Immature natural killer cell (primary cell): ENCODE results near the gene MIGA1. TPM values are rescaled to one million over a fixed set of nuclear protein-coding genes. Genes with fewer than 3 reads are reported as not detected.
A peak's percentile ranks its signal among the peaks of the same experiment; 100 is the strongest.

ENCODE experiments used
- DNase-seq, 3 donors: peaks; one replicate each; pipeline ENCODE4 v3.0.0; 2022; ENCODE audit warnings: mixed read lengths in 1 of 3
- H3K27ac Mint-ChIP-seq, 6 donors: one replicate each; pipeline ENCODE4 v1.8.0; 2020; ENCODE audit warnings: mixed read lengths in 6 of 6, mild to moderate bottlenecking in 5 of 6, inconsistent platforms in 4 of 6, moderate library complexity in 3 of 6
- H3K27me3 Mint-ChIP-seq, 3 donors: one replicate each; pipeline ENCODE4 v1.8.0; 2020 to 2021; ENCODE audit warnings: low read depth in 3 of 3, mild to moderate bottlenecking in 3 of 3, mixed read lengths in 3 of 3, moderate library complexity in 3 of 3, inconsistent platforms in 1 of 3
- H3K36me3 Mint-ChIP-seq, 3 donors: one replicate each; pipeline ENCODE4 v1.8.0; 2020; ENCODE audit warnings: mixed read lengths in 3 of 3, inconsistent platforms in 2 of 3, mild to moderate bottlenecking in 2 of 3
- H3K4me1 Mint-ChIP-seq, 2 donors: one replicate each; pipeline ENCODE4 v1.8.0; 2020; ENCODE audit warnings: inconsistent platforms in 2 of 2, mild to moderate bottlenecking in 2 of 2, mixed read lengths in 2 of 2, moderate library complexity in 1 of 2
- H3K4me3 Mint-ChIP-seq, 5 donors: one replicate each; pipeline ENCODE4 v1.8.0; 2020; ENCODE audit warnings: mild to moderate bottlenecking in 5 of 5, mixed read lengths in 5 of 5, inconsistent platforms in 3 of 5, moderate library complexity in 3 of 5
- H3K9me3 Mint-ChIP-seq, 6 donors: one replicate each; pipeline ENCODE4 v1.8.0; 2020; ENCODE audit warnings: mild to moderate bottlenecking in 6 of 6, mixed read lengths in 6 of 6, inconsistent platforms in 4 of 6, moderate library complexity in 3 of 6
- polyA plus RNA-seq, 3 donors: library from polyadenylated mRNA; unstranded; fragments of 300-500 nt; fragmentation: Illumina TruSeq; gene quantifications; one replicate each; pipeline ENCODE4 v1.2.3, GENCODE V29; 2021

Gene MIGA1
- polyA plus RNA-seq, 3 donors from 2014 or later: 5.3 to 7.7 (median 7.1) TPM

GRCh38 chr1:77834771-77835334 lies 55.4 kb downstream of the MIGA1 start:
- Mint-ChIP-seq H3K36me3 (peaks cover 4 to 7% (median 5%) of the 10 kb centered on the region in 3 donors), H3K9me3 (no peaks in the 10 kb centered on the region), H3K4me3 (no peak overlapping the region), H3K27me3 (peaks cover 0 to 2% (median 2%) of the 10 kb centered on the region in 3 donors), H3K4me1 (peaks cover 1 to 12% of the 10 kb centered on the region in 2 donors), H3K27ac (no peak overlapping the region)
- DNase-seq: no peak

GRCh38 chr1:77841574-77841973 lies 62.1 kb downstream of the MIGA1 start:
- Mint-ChIP-seq H3K4me3 (no peak overlapping the region), H3K27me3 (peaks cover 0 to 2% (median 0%) of the 10 kb centered on the region in 3 donors), H3K4me1 (peaks cover 0 to 10% of the 10 kb centered on the region in 2 donors), H3K9me3 (no peaks in the 10 kb centered on the region), H3K36me3 (peaks cover 10 to 19% (median 10%) of the 10 kb centered on the region in 3 donors), H3K27ac (no peak overlapping the region)
- DNase-seq: no peak

- peaks cover 0 to 10% of the 10 kb centered on the region in 2 donors for H3K4me1 Mint-ChIP-seq
- H3K9me3 Mint-ChIP-seq: no peaks in the 10 kb centered on the region
- peaks cover 10 to 19% (median 10%) of the 10 kb centered on the region in 3 donors for H3K36me3 Mint-ChIP-seq
- no peak overlapping the region for H3K27ac Mint-ChIP-seq
- no peak overlapping the region for H3K4me3 Mint-ChIP-seq
- no peaks in the 10 kb centered on the region for H3K27me3 Mint-ChIP-seq
- no peak for DNase-seq
Measured at GRCh38 chr1:77845951-77846350, 66.5 kb downstream of the MIGA1 start.

GRCh38 chr1:77846966-77847365 lies 67.5 kb downstream of the MIGA1 start:
- no peaks in the 10 kb centered on the region for H3K27me3 Mint-ChIP-seq
- H3K27ac Mint-ChIP-seq: no peak overlapping the region
- H3K4me3 Mint-ChIP-seq: no peak overlapping the region
- H3K4me1 Mint-ChIP-seq: peaks cover 0 to 2% of the 10 kb centered on the region in 2 donors
- no peak for DNase-seq
- peaks cover 10 to 22% (median 13%) of the 10 kb centered on the region in 3 donors for H3K36me3 Mint-ChIP-seq
- H3K9me3 Mint-ChIP-seq: no peaks in the 10 kb centered on the region

- H3K36me3 Mint-ChIP-seq: peaks cover 8 to 19% (median 13%) of the 10 kb centered on the region in 3 donors
- no peak for DNase-seq
- no peaks in the 10 kb centered on the region for H3K9me3 Mint-ChIP-seq
- H3K27me3 Mint-ChIP-seq: no peaks in the 10 kb centered on the region
- H3K4me1 Mint-ChIP-seq: no peaks in the 10 kb centered on the region
- H3K4me3 Mint-ChIP-seq: no peak overlapping the region
- H3K27ac Mint-ChIP-seq: no peak overlapping the region
Measured at GRCh38 chr1:77847621-77848080, 68.2 kb downstream of the MIGA1 start.

- DNase-seq: no peak
- no peaks in the 10 kb centered on the region for H3K27me3 Mint-ChIP-seq
- no peak overlapping the region for H3K4me3 Mint-ChIP-seq
- peak overlapping the region in 2 of 6 donors; percentile 9 to 31 for H3K27ac Mint-ChIP-seq
- peaks cover 3 to 9% of the 10 kb centered on the region in 2 donors for H3K4me1 Mint-ChIP-seq
- no peaks in the 10 kb centered on the region for H3K9me3 Mint-ChIP-seq
- peaks cover 17 to 26% (median 18%) of the 10 kb centered on the region in 3 donors for H3K36me3 Mint-ChIP-seq
Measured at GRCh38 chr1:77850082-77850481, 70.6 kb downstream of the MIGA1 start.

- Mint-ChIP-seq H3K36me3 (peaks cover 43 to 55% (median 48%) of the 10 kb centered on the region in 3 donors), H3K4me1 (peaks cover 11 to 32% of the 10 kb centered on the region in 2 donors), H3K27ac (no peak overlapping the region), H3K9me3 (peaks cover 0 to 6% (median 1%) of the 10 kb centered on the region in 6 donors), H3K27me3 (peaks cover 0 to 1% (median 0%) of the 10 kb centered on the region in 3 donors), H3K4me3 (no peak overlapping the region)
- DNase-seq: no peak
Measured at GRCh38 chr1:77857552-77857951, 78.1 kb downstream of the MIGA1 start.

- no peak overlapping the region for H3K4me3 Mint-ChIP-seq
- peaks cover 0 to 1% (median 0%) of the 10 kb centered on the region in 3 donors for H3K27me3 Mint-ChIP-seq
- peaks cover 44 to 58% (median 48%) of the 10 kb centered on the region in 3 donors for H3K36me3 Mint-ChIP-seq
- peaks cover 11 to 32% of the 10 kb centered on the region in 2 donors for H3K4me1 Mint-ChIP-seq
- DNase-seq: no peak
- H3K27ac Mint-ChIP-seq: peak overlapping the region in 2 of 6 donors; percentile 6 to 39
- peaks cover 0 to 6% (median 1%) of the 10 kb centered on the region in 6 donors for H3K9me3 Mint-ChIP-seq
Measured at GRCh38 chr1:77858725-77859124, 79.3 kb downstream of the MIGA1 start.

GRCh38 chr1:77859248-77859647 lies 79.8 kb downstream of the MIGA1 start:
- Mint-ChIP-seq H3K4me1 (peaks cover 11 to 28% of the 10 kb centered on the region in 2 donors), H3K27me3 (peaks cover 0 to 1% (median 0%) of the 10 kb centered on the region in 3 donors), H3K4me3 (no peak overlapping the region), H3K27ac (no peak overlapping the region), H3K9me3 (peaks cover 0 to 6% (median 1%) of the 10 kb centered on the region in 6 donors), H3K36me3 (peaks cover 39 to 54% (median 44%) of the 10 kb centered on the region in 3 donors)
- no peak for DNase-seq

GRCh38 chr1:77866296-77866695 lies 86.8 kb downstream of the MIGA1 start:
- DNase-seq: no peak
- H3K9me3 Mint-ChIP-seq: no peaks in the 10 kb centered on the region
- H3K27me3 Mint-ChIP-seq: no peaks in the 10 kb centered on the region
- H3K27ac Mint-ChIP-seq: no peak overlapping the region
- H3K4me1 Mint-ChIP-seq: peaks cover 0 to 1% of the 10 kb centered on the region in 2 donors
- no peak overlapping the region for H3K4me3 Mint-ChIP-seq
- peaks cover 19 to 29% (median 20%) of the 10 kb centered on the region in 3 donors for H3K36me3 Mint-ChIP-seq

- no peak overlapping the region for H3K4me3 Mint-ChIP-seq
- H3K4me1 Mint-ChIP-seq: no peaks in the 10 kb centered on the region
- no peak for DNase-seq
- H3K36me3 Mint-ChIP-seq: peaks cover 9 to 18% (median 11%) of the 10 kb centered on the region in 3 donors
- H3K27me3 Mint-ChIP-seq: no peaks in the 10 kb centered on the region
- H3K9me3 Mint-ChIP-seq: no peaks in the 10 kb centered on the region
- H3K27ac Mint-ChIP-seq: peak overlapping the region in 1 of 6 donors; percentile 12
Measured at GRCh38 chr1:77872645-77873044, 93.2 kb downstream of the MIGA1 start.

GRCh38 chr1:77873461-77873860 lies 94.0 kb downstream of the MIGA1 start:
- Mint-ChIP-seq H3K9me3 (no peaks in the 10 kb centered on the region), H3K36me3 (peaks cover 7 to 16% (median 9%) of the 10 kb centered on the region in 3 donors)

GRCh38 chr1:77874804-77875445 lies 95.5 kb downstream of the MIGA1 start:
- Mint-ChIP-seq H3K36me3 (peaks cover 4 to 14% (median 5%) of the 10 kb centered on the region in 3 donors), H3K4me1 (no peaks in the 10 kb centered on the region), H3K27ac (no peak overlapping the region), H3K9me3 (no peaks in the 10 kb centered on the region), H3K27me3 (no peaks in the 10 kb centered on the region), H3K4me3 (no peak overlapping the region)
- no peak for DNase-seq

More at GRCh38 chr1:77873461-77873860, 94.0 kb downstream of the MIGA1 start:
- H3K4me1 Mint-ChIP-seq: no peaks in the 10 kb centered on the region
- no peak overlapping the region for H3K4me3 Mint-ChIP-seq
- peak overlapping the region in 1 of 6 donors; percentile 2 for H3K27ac Mint-ChIP-seq
- no peaks in the 10 kb centered on the region for H3K27me3 Mint-ChIP-seq
- no peak for DNase-seq

- H3K27ac Mint-ChIP-seq: no peak overlapping the region
- H3K4me1 Mint-ChIP-seq: no peaks in the 10 kb centered on the region
- no peaks in the 10 kb centered on the region for H3K27me3 Mint-ChIP-seq
- H3K4me3 Mint-ChIP-seq: no peak overlapping the region
- DNase-seq: no peak
- H3K36me3 Mint-ChIP-seq: peaks cover 4 to 14% (median 5%) of the 10 kb centered on the region in 3 donors
- no peaks in the 10 kb centered on the region for H3K9me3 Mint-ChIP-seq
Measured at GRCh38 chr1:77876884-77877283, 97.4 kb downstream of the MIGA1 start.
